ENCODE data around the gene WDR86. TPM values are rescaled to one million over a fixed set of nuclear protein-coding genes. Genes with fewer than 3 reads are reported as not detected.

WDR86 gene
- total RNA-seq, 3 donors from 2014 or later, result 0.27 to 0.46 (median 0.37) TPM

- ATAC-seq, result no peak
- H3K27me3 Mint-ChIP-seq (ENCODE audit: low read depth), result no peaks in the 10 kb centered on the region
- H3K36me3 Mint-ChIP-seq (ENCODE audit: insufficient read depth), result peaks cover 16% of the 10 kb centered on the region
- H3K4me1 Mint-ChIP-seq (ENCODE audit: low read depth), result peaks cover 10% of the 10 kb centered on the region
- H3K9me3 Mint-ChIP-seq, result no peaks in the 10 kb centered on the region
- no peak for DNase-seq
- H3K4me3 Mint-ChIP-seq, result no peak overlapping the region
Observed at GRCh38 chr7:151372612-151373265, 37.1 kb downstream of the WDR86 start.

DNA sequence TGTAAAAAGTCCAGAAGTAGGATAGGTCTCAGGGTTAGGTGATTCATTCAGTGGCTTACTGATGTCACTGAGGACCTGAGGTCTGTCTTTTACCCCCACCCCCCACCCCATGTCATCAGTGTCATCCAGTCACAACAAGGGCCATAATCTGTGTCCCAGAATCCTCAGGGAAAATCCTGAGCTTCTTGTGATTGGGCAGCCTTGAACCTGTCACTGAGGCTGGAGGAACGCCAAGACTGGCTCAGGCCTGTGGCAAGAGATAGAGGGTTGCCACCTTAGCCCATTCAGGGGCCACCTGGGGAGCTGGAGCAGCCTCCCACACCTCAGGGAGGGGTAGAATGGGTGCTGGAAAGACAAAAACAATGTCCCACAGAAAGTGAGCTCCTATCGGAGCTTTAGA, 38.6 kb downstream of the WDR86 start:
- Mint-ChIP-seq H3K4me3 (no peak overlapping the region), H3K9me3 (no peaks in the 10 kb centered on the region), H3K4me1 (ENCODE audit: low read depth) (peaks cover 12% of the 10 kb centered on the region), H3K27me3 (ENCODE audit: low read depth) (no peaks in the 10 kb centered on the region), H3K36me3 (ENCODE audit: insufficient read depth) (peaks cover 15% of the 10 kb centered on the region)
- ATAC-seq (no peak), DNase-seq (no peak)

GRCh38 chr7:151368136-151368571, 41.7 kb downstream of the WDR86 start:
- Mint-ChIP-seq H3K9me3 (no peaks in the 10 kb centered on the region), H3K27me3 (ENCODE audit: low read depth) (no peaks in the 10 kb centered on the region), H3K36me3 (ENCODE audit: insufficient read depth) (peaks cover 16% of the 10 kb centered on the region), H3K4me3 (no peak overlapping the region), H3K4me1 (ENCODE audit: low read depth) (peaks cover 12% of the 10 kb centered on the region)
- ATAC-seq (peak; percentile 100), DNase-seq (peak; percentile 74)

- Mint-ChIP-seq H3K27me3 (ENCODE audit: low read depth) (no peaks in the 10 kb centered on the region), H3K4me3 (no peak overlapping the region), H3K9me3 (no peaks in the 10 kb centered on the region), H3K4me1 (ENCODE audit: low read depth) (peaks cover 12% of the 10 kb centered on the region), H3K36me3 (ENCODE audit: insufficient read depth) (peaks cover 25% of the 10 kb centered on the region)
- DNase-seq (no peak), ATAC-seq (no peak)
Observed at GRCh38 chr7:151367284-151367683, 42.6 kb downstream of the WDR86 start.

- no peaks in the 10 kb centered on the region for H3K27me3 Mint-ChIP-seq (ENCODE audit: low read depth)
- H3K4me3 Mint-ChIP-seq, result no peak overlapping the region
- peaks cover 28% of the 10 kb centered on the region for H3K36me3 Mint-ChIP-seq (ENCODE audit: insufficient read depth)
- no peaks in the 10 kb centered on the region for H3K9me3 Mint-ChIP-seq
- peaks cover 12% of the 10 kb centered on the region for H3K4me1 Mint-ChIP-seq (ENCODE audit: low read depth)
- no peak for DNase-seq
- ATAC-seq, result no peak
Observed at GRCh38 chr7:151366880-151367222, 43.0 kb downstream of the WDR86 start.

DNA sequence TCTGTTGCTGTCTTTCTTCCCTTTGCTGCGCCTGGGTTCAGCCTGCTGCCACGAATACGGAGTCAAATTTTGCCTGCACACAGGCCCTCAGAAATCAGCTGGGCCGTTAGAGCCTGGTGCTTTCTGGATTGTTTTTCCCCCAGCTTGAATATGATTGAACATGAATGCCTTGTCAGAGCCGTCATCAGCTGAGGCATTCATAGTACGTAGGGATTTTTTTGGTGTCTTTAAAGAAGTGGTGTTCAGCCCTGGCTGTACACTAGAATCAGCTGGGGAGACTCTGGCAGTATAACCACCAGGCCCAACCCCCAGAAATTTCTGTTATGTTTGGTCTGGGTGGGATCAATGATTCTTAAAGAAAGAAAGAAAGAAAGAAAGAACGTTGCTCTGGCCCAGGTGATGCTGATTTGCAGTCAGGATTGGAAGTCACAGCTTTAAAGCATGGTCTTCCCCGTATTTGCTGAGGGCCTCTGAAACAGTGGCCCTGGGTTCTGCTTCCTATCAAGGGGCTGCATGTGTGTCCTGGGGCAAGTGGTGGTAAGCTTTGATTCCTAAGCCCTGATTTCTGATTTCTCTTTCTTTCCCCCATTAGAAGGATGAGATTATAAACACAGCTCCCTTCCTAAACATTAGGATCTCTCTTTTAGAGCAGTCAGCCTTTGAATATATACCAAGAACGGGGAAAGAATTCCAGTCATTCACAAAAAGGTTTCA, 43.5 kb downstream of the WDR86 start:
- peaks cover 12% of the 10 kb centered on the region for H3K4me1 Mint-ChIP-seq (ENCODE audit: low read depth)
- no peaks in the 10 kb centered on the region for H3K27me3 Mint-ChIP-seq (ENCODE audit: low read depth)
- no peak overlapping the region for H3K4me3 Mint-ChIP-seq
- no peak for DNase-seq
- ATAC-seq, result no peak
- peaks cover 29% of the 10 kb centered on the region for H3K36me3 Mint-ChIP-seq (ENCODE audit: insufficient read depth)
- no peaks in the 10 kb centered on the region for H3K9me3 Mint-ChIP-seq

DNA sequence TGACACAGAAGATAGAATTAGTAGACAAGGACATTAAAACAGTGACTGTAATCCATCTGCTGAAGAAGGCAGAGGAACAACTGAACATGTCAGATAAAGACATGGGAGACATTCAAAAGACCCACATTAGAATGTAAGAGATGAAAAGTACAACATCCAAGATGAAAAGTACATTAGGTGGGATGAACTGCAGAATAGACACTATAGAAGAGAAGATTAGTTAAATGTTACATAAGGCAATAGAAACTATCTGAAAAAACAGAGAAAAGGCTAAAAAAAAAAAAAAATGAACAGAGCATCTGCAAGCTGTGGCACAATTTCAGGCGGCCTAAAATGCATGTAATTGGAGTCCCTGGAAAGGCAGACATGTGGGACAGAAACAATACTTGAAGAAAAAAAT, 46.7 kb downstream of the WDR86 start:
- no peak for DNase-seq
- peaks cover 6% of the 10 kb centered on the region for H3K4me1 Mint-ChIP-seq (ENCODE audit: low read depth)
- H3K27me3 Mint-ChIP-seq (ENCODE audit: low read depth), result no peaks in the 10 kb centered on the region
- no peak for ATAC-seq
- H3K4me3 Mint-ChIP-seq, result no peak overlapping the region
- H3K36me3 Mint-ChIP-seq (ENCODE audit: insufficient read depth), result peaks cover 34% of the 10 kb centered on the region
- no peaks in the 10 kb centered on the region for H3K9me3 Mint-ChIP-seq

DNA sequence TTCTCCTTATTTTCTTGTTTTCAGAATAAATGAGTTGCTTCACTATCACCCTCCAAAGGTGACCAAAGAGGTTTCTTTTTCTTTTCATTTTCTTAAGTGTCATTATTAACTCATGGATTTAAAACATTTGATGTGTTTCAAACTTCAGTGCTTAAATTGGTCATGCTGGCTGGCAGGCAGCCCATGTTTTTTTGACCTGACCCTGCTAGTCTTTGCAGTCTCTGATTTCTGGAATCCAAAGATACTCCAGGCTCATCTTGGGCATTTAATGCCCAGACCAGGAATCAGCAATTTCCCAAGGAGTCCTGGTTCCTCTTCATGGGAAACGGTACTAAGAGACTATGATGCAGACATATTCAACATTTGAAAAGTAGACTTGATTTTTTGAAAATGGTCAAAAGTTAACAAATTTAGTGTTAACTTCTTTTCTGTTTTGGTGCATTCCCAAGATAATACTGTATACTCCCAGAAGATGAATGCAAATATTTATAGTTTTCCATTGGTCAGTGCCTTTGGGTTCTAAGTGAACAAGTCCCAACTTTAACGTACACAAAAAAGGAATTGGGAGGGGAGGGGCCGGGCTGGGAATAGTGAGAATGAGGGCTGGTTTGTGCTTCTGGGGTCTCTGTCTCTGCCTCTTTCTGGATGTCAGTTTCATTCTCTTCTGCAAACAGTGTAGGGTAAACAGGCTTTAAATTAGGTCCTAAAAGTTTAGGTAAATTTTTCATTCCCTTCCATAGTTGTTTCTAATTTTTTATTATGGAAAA, 48.5 kb downstream of the WDR86 start:
- H3K4me1 Mint-ChIP-seq (ENCODE audit: low read depth), result no peaks in the 10 kb centered on the region

GRCh38 chr7:151352512-151352911, 57.3 kb downstream of the WDR86 start:
- H3K4me1 Mint-ChIP-seq (ENCODE audit: low read depth), result peaks cover 47% of the 10 kb centered on the region
- no peak for ATAC-seq
- H3K36me3 Mint-ChIP-seq (ENCODE audit: insufficient read depth), result peaks cover 23% of the 10 kb centered on the region
- no peaks in the 10 kb centered on the region for H3K27me3 Mint-ChIP-seq (ENCODE audit: low read depth)
- no peaks in the 10 kb centered on the region for H3K9me3 Mint-ChIP-seq
- DNase-seq, result no peak
- H3K4me3 Mint-ChIP-seq, result no peak overlapping the region

More for the DNA sequence above, 48.5 kb downstream of the WDR86 start:
- Mint-ChIP-seq H3K27me3 (ENCODE audit: low read depth) (no peaks in the 10 kb centered on the region), H3K4me3 (no peak overlapping the region), H3K36me3 (ENCODE audit: insufficient read depth) (peaks cover 37% of the 10 kb centered on the region), H3K9me3 (no peaks in the 10 kb centered on the region)
- no peak for DNase-seq
- ATAC-seq, result no peak

- Mint-ChIP-seq H3K4me3 (peak overlapping the region; percentile 20), H3K9me3 (no peaks in the 10 kb centered on the region), H3K27me3 (ENCODE audit: low read depth) (no peaks in the 10 kb centered on the region), H3K4me1 (ENCODE audit: low read depth) (peaks cover 47% of the 10 kb centered on the region), H3K36me3 (ENCODE audit: insufficient read depth) (peaks cover 22% of the 10 kb centered on the region)
- DNase-seq (peak; percentile 26), ATAC-seq (peak; percentile 13 to 23)
Observed at GRCh38 chr7:151351967-151352366, 57.9 kb downstream of the WDR86 start.

- Mint-ChIP-seq H3K9me3 (no peaks in the 10 kb centered on the region), H3K4me1 (ENCODE audit: low read depth) (peaks cover 51% of the 10 kb centered on the region), H3K4me3 (peak overlapping the region; percentile 59), H3K27me3 (ENCODE audit: low read depth) (no peaks in the 10 kb centered on the region), H3K36me3 (ENCODE audit: insufficient read depth) (peaks cover 20% of the 10 kb centered on the region)
- ATAC-seq, result peak in 1 of 2 donors; percentile 18
- DNase-seq, result peak; percentile 34
Observed at GRCh38 chr7:151351027-151351426, 58.8 kb downstream of the WDR86 start.

GRCh38 chr7:151349507-151349853, 60.4 kb downstream of the WDR86 start:
- Mint-ChIP-seq H3K4me1 (ENCODE audit: low read depth) (peaks cover 58% of the 10 kb centered on the region), H3K36me3 (ENCODE audit: insufficient read depth) (peaks cover 18% of the 10 kb centered on the region), H3K27me3 (ENCODE audit: low read depth) (no peaks in the 10 kb centered on the region), H3K9me3 (no peaks in the 10 kb centered on the region), H3K4me3 (peak overlapping the region; percentile 73)
- ATAC-seq (peak; percentile 31), DNase-seq (no peak)

- Mint-ChIP-seq H3K9me3 (no peaks in the 10 kb centered on the region), H3K36me3 (ENCODE audit: insufficient read depth) (peaks cover 18% of the 10 kb centered on the region), H3K27me3 (ENCODE audit: low read depth) (no peaks in the 10 kb centered on the region), H3K4me1 (ENCODE audit: low read depth) (peaks cover 56% of the 10 kb centered on the region), H3K4me3 (peak overlapping the region; percentile 73)
- ATAC-seq, result no peak
- no peak for DNase-seq
Observed at GRCh38 chr7:151348970-151349369, 60.9 kb downstream of the WDR86 start.

GRCh38 chr7:151347200-151347599, 62.6 kb downstream of the WDR86 start:
- Mint-ChIP-seq H3K4me3 (no peak overlapping the region), H3K27me3 (ENCODE audit: low read depth) (no peaks in the 10 kb centered on the region), H3K36me3 (ENCODE audit: insufficient read depth) (peaks cover 12% of the 10 kb centered on the region), H3K4me1 (ENCODE audit: low read depth) (peaks cover 56% of the 10 kb centered on the region), H3K9me3 (no peaks in the 10 kb centered on the region)
- DNase-seq (no peak), ATAC-seq (no peak)

GRCh38 chr7:151346470-151346769, 63.4 kb downstream of the WDR86 start:
- Mint-ChIP-seq H3K27me3 (ENCODE audit: low read depth) (no peaks in the 10 kb centered on the region), H3K9me3 (no peaks in the 10 kb centered on the region), H3K36me3 (ENCODE audit: insufficient read depth) (peaks cover 12% of the 10 kb centered on the region), H3K4me1 (ENCODE audit: low read depth) (peaks cover 48% of the 10 kb centered on the region), H3K4me3 (no peak overlapping the region)
- no peak for DNase-seq
- ATAC-seq, result no peak

All from activated T-cell treated with anti-CD3 and anti-CD28 coated beads, Interleukin-2, amount 50 U/mL, for 4 hours (primary cell).